Activated CD8-positive, alpha-beta memory T cell treated with anti-CD3 and anti-CD28 coated beads for 24 hours (primary cell): Measurements from ENCODE around the gene B3GNT9.

Experiments used
- DNase-seq: peaks from one replicate; pipeline ENCODE4 v3.0.0-alpha.2; 2020

The B3GNT9 gene

GRCh38 chr16:67150833-67151396 is at the start of gene B3GNT9:
TSS of gene B3GNT9 (minus strand) at chr16:67150998. CDS start at chr16:67150485, 513 bp downstream.
- peak; percentile 72 for DNase-seq

GRCh38 chr16:67200491-67200890 is 49.7 kb upstream of the B3GNT9 start:
- DNase-seq: no peak

GRCh38 chr16:67199808-67200198 is 49.0 kb upstream of the B3GNT9 start:
- no peak for DNase-seq

GRCh38 chr16:67199011-67199807 is 48.4 kb upstream of the B3GNT9 start, which contains the start of gene ELMO3:
TSS of gene ELMO3 (plus strand) at chr16:67199131. CDS start at chr16:67199327, 196 bp downstream.
- no peak for DNase-seq

- no peak for DNase-seq
Observed at GRCh38 chr16:67198238-67198734, 47.5 kb upstream of the B3GNT9 start.

- no peak for DNase-seq
Observed at GRCh38 chr16:67197704-67198103, 46.9 kb upstream of the B3GNT9 start.

- DNase-seq: no peak
Observed at GRCh38 chr16:67196881-67197280, 46.1 kb upstream of the B3GNT9 start.

- DNase-seq: no peak
Observed at GRCh38 chr16:67195676-67196075, 44.9 kb upstream of the B3GNT9 start.

- no peak for DNase-seq
Observed at GRCh38 chr16:67194260-67194659, 43.5 kb upstream of the B3GNT9 start.

- DNase-seq: no peak
Observed at GRCh38 chr16:67193536-67193935, 42.7 kb upstream of the B3GNT9 start.

- no peak for DNase-seq
Observed at GRCh38 chr16:67192781-67193361, 42.1 kb upstream of the B3GNT9 start.

GRCh38 chr16:67191995-67192681 is 41.3 kb upstream of the B3GNT9 start, which contains the start of gene E2F4:
TSS of gene E2F4 (plus strand) at chr16:67192155. CDS start at chr16:67192228, 73 bp downstream.
- DNase-seq: peak; percentile 93

GRCh38 chr16:67191411-67191994 is 40.7 kb upstream of the B3GNT9 start:
- DNase-seq: peak; percentile 55

GRCh38 chr16:67190448-67191399 is 39.9 kb upstream of the B3GNT9 start:
- no peak for DNase-seq

GRCh38 chr16:67190041-67190440 is 39.2 kb upstream of the B3GNT9 start, which contains the start of gene EXOC3L1:
TSS of gene EXOC3L1 (minus strand) at chr16:67190136. CDS start at chr16:67189676, 460 bp downstream.
- DNase-seq: no peak

- no peak for DNase-seq
Observed at GRCh38 chr16:67188798-67189197, 38.0 kb upstream of the B3GNT9 start.

GRCh38 chr16:67188323-67188722 is 37.5 kb upstream of the B3GNT9 start:
- DNase-seq: no peak

- DNase-seq: no peak
Observed at GRCh38 chr16:67187175-67187890, 36.5 kb upstream of the B3GNT9 start.

GRCh38 chr16:67186550-67186950 is 35.8 kb upstream of the B3GNT9 start:
- DNase-seq: no peak

GRCh38 chr16:67185651-67186134 is 34.9 kb upstream of the B3GNT9 start:
- no peak for DNase-seq
